Activated CD4-positive, alpha-beta T cell treated with anti-CD3 and anti-CD28 coated beads for 36 hours (primary cell): ENCODE measurements around the gene FGF2. TPM values are rescaled to one million over a fixed set of nuclear protein-coding genes. Genes with fewer than 3 reads are reported as not detected.
"Not testable (repeated sequence)": the region's sequence is repeated elsewhere in the genome, so short reads cannot be mapped to it uniquely, and the experiment has no call there.

ENCODE experiments used
- ATAC-seq: fragments of 200-7000 bp; cut with Tn5 transposase; one replicate; pipeline ENCODE4 v1.10.0; 2021; ENCODE audit warnings: mild to moderate bottlenecking, moderate library complexity
- CTCF ChIA-PET: fragments of 350-600 bp; sonication (Branson Sonifier 250); formaldehyde crosslinking; loops from one replicate; lab custom pipeline; 2021; ENCODE audit warnings: antibody characterized with exemption; lab: Charles Lee
- POLR2A ChIA-PET: fragments of 350-600 bp; sonication (Branson Sonifier 250); formaldehyde crosslinking; loops from one replicate; lab custom pipeline; 2021; ENCODE audit warnings: antibody characterized with exemption, inconsistent platforms; lab: Charles Lee
- DNase-seq: peaks from one replicate; pipeline ENCODE4 v3.0.0-alpha.2; 2020
- H3K27ac Mint-ChIP-seq: one replicate; pipeline ENCODE4 v1.8.0; 2021; ENCODE audit warnings: mixed read lengths
- H3K27me3 Mint-ChIP-seq: one replicate; pipeline ENCODE4 v1.8.0; 2021; ENCODE audit warnings: mixed read lengths
- H3K36me3 Mint-ChIP-seq: one replicate; pipeline ENCODE4 v1.8.0; 2021; ENCODE audit warnings: low read depth, mixed read lengths
- H3K4me1 Mint-ChIP-seq: one replicate; pipeline ENCODE4 v1.8.0; 2021; ENCODE audit warnings: mixed read lengths
- H3K4me3 Mint-ChIP-seq: one replicate; pipeline ENCODE4 v1.8.0; 2021; ENCODE audit warnings: mild to moderate bottlenecking, moderate library complexity, mixed read lengths
- H3K9me3 Mint-ChIP-seq: one replicate; pipeline ENCODE4 v1.8.0; 2021; ENCODE audit warnings: low read depth, mixed read lengths
- intact Hi-C, 2 experiments: fragments of 100-400 bp; cut with DNase I in 1 of 2; cut with micrococcal nuclease in 1 of 2; formaldehyde crosslinking; loops; one replicate each; pipeline versions ENCODE4 v1.14.2 to v1.15.1; 2022 to 2024; cut with DNase I, micrococcal nuclease
- total RNA-seq, 2 experiments: library from RNA; stranded (reverse); gene quantifications; one replicate each; pipeline ENCODE4 v1.2.3, GENCODE V29; 2021

FGF2 gene
- total RNA-seq, 2 experiments from 2014 or later, result 0.91 to 1.2 TPM

GRCh38 chr4:122788935-122789334, 37.7 kb upstream of the FGF2 start:
- peaks cover 17% of the 10 kb centered on the region for H3K4me1 Mint-ChIP-seq
- H3K4me3 Mint-ChIP-seq, result no peak overlapping the region
- no peaks in the 10 kb centered on the region for H3K36me3 Mint-ChIP-seq
- POLR2A ChIA-PET, result no interaction called here
- H3K27ac Mint-ChIP-seq, result no peak overlapping the region
- intact Hi-C loops, result loop anchor here in 1 of 2 experiments (5.0 kb wide), 1 partner anchor 127 kb away; no protein-coding TSS in a partner anchor
- no peak for ATAC-seq
- H3K9me3 Mint-ChIP-seq, result peaks cover 2% of the 10 kb centered on the region
- CTCF ChIA-PET, result interaction anchor here (0.6 to 1.7 kb wide), 6 partner anchors 8 to 849 kb away, joined by 3 to 5 read pairs (median 4); partner anchors contain the start of gene FGF2
- DNase-seq, result no peak
- H3K27me3 Mint-ChIP-seq, result no peaks in the 10 kb centered on the region

GRCh38 chr4:122793811-122794210, 32.8 kb upstream of the FGF2 start:
- intact Hi-C loops, result no loop called here
- H3K27me3 Mint-ChIP-seq, result peaks cover 6% of the 10 kb centered on the region
- POLR2A ChIA-PET, result no interaction called here
- H3K9me3 Mint-ChIP-seq, result no peaks in the 10 kb centered on the region
- H3K4me3 Mint-ChIP-seq, result no peak overlapping the region
- H3K27ac Mint-ChIP-seq, result no peak overlapping the region
- CTCF ChIA-PET, result no interaction called here
- no peaks in the 10 kb centered on the region for H3K36me3 Mint-ChIP-seq
- DNase-seq (no peak), ATAC-seq (no peak)
- H3K4me1 Mint-ChIP-seq, result peaks cover 4% of the 10 kb centered on the region

DNA sequence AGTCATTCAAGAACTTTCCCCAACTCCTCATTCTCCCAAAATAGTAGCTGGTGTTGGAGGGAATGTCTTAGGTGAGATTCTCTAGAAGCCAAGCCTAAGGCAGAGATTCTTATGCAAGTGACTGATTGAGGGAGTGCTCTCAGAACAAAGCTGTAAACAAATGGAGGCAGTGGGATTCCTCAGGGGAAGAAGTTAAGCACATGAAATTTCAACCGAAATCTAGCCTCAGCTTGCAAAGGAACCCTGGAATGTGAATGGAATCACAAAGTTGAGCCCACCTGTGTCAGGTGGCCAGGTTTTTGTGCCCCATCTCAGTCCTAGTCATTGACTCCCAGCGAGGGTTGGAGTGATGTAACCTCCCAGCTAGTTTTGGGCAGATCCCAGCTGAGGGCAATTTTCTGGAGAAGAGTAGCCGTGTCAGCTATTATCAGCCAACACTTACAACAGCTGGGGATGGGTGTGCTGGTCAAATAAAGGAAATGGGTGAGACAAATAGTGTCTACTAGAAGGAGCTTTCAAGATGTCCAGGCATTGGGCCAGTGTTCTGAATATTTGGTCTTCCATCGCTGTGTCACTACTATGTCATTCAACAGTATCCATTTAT, 29.7 kb upstream of the FGF2 start:
- DNase-seq (no peak), ATAC-seq (no peak)
- peaks cover 4% of the 10 kb centered on the region for H3K4me1 Mint-ChIP-seq
- H3K36me3 Mint-ChIP-seq, result no peaks in the 10 kb centered on the region
- POLR2A ChIA-PET, result no interaction called here
- CTCF ChIA-PET, result interaction anchor here (0.6 to 1.6 kb wide), 5 partner anchors 14 to 190 kb away, joined by 3 to 6 read pairs (median 3); no protein-coding TSS in a partner anchor
- H3K27ac Mint-ChIP-seq, result no peak overlapping the region
- H3K27me3 Mint-ChIP-seq, result peaks cover 6% of the 10 kb centered on the region
- H3K9me3 Mint-ChIP-seq, result no peaks in the 10 kb centered on the region
- intact Hi-C loops, result no loop called here
- no peak overlapping the region for H3K4me3 Mint-ChIP-seq

- H3K4me3 Mint-ChIP-seq, result no peak overlapping the region
- ChIA-PET POLR2A (no interaction called here), CTCF (interaction anchor here (0.9 to 1.6 kb wide), 3 partner anchors 13 to 117 kb away, joined by 3 to 6 read pairs (median 3); no protein-coding TSS in a partner anchor)
- no peak overlapping the region for H3K27ac Mint-ChIP-seq
- peaks cover 4% of the 10 kb centered on the region for H3K4me1 Mint-ChIP-seq
- H3K9me3 Mint-ChIP-seq, result no peaks in the 10 kb centered on the region
- peaks cover 6% of the 10 kb centered on the region for H3K27me3 Mint-ChIP-seq
- no peak for ATAC-seq
- intact Hi-C loops, result no loop called here
- H3K36me3 Mint-ChIP-seq, result no peaks in the 10 kb centered on the region
- DNase-seq, result no peak
Observed at GRCh38 chr4:122797405-122798094, 29.1 kb upstream of the FGF2 start.

DNA sequence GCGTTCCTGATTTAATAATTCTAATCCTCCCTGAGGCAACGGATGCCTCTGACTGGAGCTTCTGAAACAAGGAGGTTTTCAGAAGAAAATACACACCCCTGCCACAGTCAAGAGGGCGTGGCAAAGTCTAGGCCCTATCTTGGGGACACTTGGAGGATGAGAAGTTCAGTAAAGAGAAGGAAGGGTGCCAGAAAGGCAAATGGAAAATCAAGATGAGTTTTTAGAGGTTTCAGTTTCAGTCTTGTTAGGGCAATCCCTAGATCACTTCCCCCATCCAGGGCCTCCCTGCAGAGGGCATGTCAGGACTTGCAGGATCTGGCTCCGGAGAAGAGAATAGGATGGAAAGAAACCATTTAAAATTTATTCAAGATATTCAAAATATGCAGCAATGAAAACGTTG, 28.5 kb upstream of the FGF2 start:
- ChIA-PET POLR2A (no interaction called here), CTCF (interaction anchor here (0.9 to 1.6 kb wide), 2 partner anchors 40 to 116 kb away, joined by 3 to 6 read pairs; no protein-coding TSS in a partner anchor)
- Mint-ChIP-seq H3K36me3 (no peaks in the 10 kb centered on the region), H3K27me3 (peaks cover 6% of the 10 kb centered on the region), H3K27ac (no peak overlapping the region), H3K9me3 (no peaks in the 10 kb centered on the region), H3K4me1 (peaks cover 4% of the 10 kb centered on the region), H3K4me3 (no peak overlapping the region)
- intact Hi-C loops, result no loop called here
- ATAC-seq (peak; percentile 33), DNase-seq (no peak)

DNA sequence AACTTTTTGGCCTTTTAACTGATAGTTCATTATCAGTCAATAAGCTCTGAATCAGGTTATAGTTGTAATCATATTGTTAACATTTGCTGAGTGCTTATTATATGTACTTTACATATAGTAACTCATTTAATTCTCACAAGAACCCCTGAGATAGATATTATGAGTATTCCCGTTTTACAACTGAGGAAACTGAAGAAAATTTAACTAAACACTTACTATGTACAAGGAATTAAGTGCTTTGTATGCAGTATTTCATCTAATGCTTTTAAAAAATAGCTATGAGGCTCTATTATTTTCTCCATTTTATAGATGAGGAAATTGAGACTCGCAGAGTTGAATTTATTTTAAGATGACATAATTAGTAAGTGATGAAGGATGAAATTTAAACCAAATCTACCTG, 27.7 kb upstream of the FGF2 start:
- DNase-seq (no peak), ATAC-seq (no peak)
- Mint-ChIP-seq H3K27me3 (peaks cover 6% of the 10 kb centered on the region), H3K9me3 (no peaks in the 10 kb centered on the region), H3K36me3 (no peaks in the 10 kb centered on the region), H3K27ac (no peak overlapping the region), H3K4me1 (peaks cover 4% of the 10 kb centered on the region), H3K4me3 (no peak overlapping the region)
- CTCF ChIA-PET, result interaction anchor here (1.0 to 1.4 kb wide), 2 partner anchors 11 to 116 kb away, joined by 3 to 4 read pairs; no protein-coding TSS in a partner anchor
- intact Hi-C loops, result no loop called here
- POLR2A ChIA-PET, result no interaction called here

DNA sequence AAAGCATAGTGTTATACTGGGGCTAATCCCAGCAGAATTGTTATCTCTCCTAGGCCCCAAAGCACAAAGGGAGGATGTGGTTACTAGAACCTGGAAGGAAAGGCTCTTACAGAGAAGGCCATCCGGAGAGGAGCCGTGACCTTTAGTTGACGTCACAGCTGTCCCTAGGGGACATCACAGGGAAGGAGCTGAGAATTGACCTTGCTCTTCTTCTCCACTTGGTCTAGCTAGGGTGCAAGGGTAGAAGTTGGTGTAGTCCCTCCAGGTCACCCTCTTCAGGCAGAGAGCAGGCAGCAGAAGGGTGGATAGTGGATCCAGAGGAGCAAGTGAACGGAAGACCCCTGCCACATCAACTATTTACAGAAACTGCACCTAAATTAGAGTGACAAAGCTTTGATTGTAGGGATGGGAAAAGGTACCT, 22.8 kb upstream of the FGF2 start:
- CTCF ChIA-PET, result interaction anchor here (1.6 kb wide), 1 partner anchor 111 kb away, joined by 3 read pairs; no protein-coding TSS in a partner anchor
- H3K4me3 Mint-ChIP-seq, result no peak overlapping the region
- peaks cover 3% of the 10 kb centered on the region for H3K27me3 Mint-ChIP-seq
- no peaks in the 10 kb centered on the region for H3K36me3 Mint-ChIP-seq
- H3K27ac Mint-ChIP-seq, result no peak overlapping the region
- no peak for ATAC-seq
- intact Hi-C loops, result no loop called here
- no peaks in the 10 kb centered on the region for H3K9me3 Mint-ChIP-seq
- no peak for DNase-seq
- H3K4me1 Mint-ChIP-seq, result peaks cover 3% of the 10 kb centered on the region
- POLR2A ChIA-PET, result no interaction called here

DNA sequence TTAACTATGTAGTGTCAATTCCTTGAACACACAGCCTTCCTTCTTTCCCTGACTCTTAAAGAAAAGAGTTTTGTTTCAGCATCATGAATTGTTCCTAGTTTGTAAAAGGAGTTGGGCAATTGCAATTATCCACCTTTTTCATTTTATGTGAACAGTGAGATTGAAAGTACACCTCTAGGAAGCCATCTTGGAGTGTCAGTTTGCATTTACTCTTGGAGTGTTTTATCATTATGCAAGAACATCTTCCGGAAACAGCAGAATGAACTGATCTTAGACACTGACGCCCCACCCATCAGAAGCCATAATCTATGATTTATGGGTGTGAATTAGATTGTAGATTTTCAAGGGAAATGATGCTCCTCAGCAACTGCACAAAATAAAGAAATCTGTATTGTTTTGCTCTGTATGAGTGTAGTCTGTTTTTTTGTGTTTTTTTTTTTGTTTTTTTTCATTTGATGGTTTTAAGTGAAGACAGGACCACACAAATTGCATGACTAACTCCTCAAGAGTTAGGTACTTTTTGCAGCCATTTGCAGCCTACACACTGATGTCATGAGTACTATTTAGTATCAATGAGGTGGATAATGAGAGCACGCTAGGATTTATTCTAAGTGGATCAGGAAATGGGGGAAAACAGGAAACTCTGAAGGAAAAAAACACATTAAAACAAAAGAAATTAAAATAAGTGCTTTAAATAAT, 19.5 kb upstream of the FGF2 start:
- no peak overlapping the region for H3K27ac Mint-ChIP-seq
- H3K36me3 Mint-ChIP-seq, result no peaks in the 10 kb centered on the region
- intact Hi-C loops, result no loop called here
- H3K4me1 Mint-ChIP-seq, result peaks cover 3% of the 10 kb centered on the region
- ATAC-seq (no peak), DNase-seq (no peak)
- H3K27me3 Mint-ChIP-seq, result peaks cover 10% of the 10 kb centered on the region
- POLR2A ChIA-PET, result no interaction called here
- CTCF ChIA-PET, result no interaction called here
- no peak overlapping the region for H3K4me3 Mint-ChIP-seq
- no peaks in the 10 kb centered on the region for H3K9me3 Mint-ChIP-seq

DNA sequence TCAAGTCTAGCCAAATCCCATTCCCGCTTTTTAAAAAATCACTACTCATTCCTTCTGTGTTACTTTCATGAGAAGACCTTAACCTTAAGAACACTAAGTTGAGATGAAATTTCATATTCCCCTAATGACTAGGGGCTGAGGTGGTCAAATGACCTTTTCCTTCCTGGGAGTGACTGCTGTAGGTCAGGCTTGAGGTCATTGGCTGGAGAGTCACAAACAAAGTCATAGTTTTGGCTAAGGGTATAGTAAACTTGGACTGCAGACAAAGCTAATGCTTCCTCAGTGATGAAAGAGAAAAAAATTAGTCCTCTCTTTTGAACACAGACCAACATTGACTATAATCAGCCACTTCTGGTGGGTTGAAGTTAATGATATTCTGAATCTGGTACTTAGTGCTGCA, 16.0 kb upstream of the FGF2 start:
- H3K27me3 Mint-ChIP-seq, result peaks cover 12% of the 10 kb centered on the region
- ChIA-PET POLR2A (no interaction called here), CTCF (interaction anchor here (0.7 to 1.2 kb wide), 5 partner anchors 11 to 235 kb away, joined by 3 read pairs; no protein-coding TSS in a partner anchor)
- peaks cover 14% of the 10 kb centered on the region for H3K4me1 Mint-ChIP-seq
- intact Hi-C loops, result no loop called here
- no peak overlapping the region for H3K27ac Mint-ChIP-seq
- no peaks in the 10 kb centered on the region for H3K36me3 Mint-ChIP-seq
- no peak overlapping the region for H3K4me3 Mint-ChIP-seq
- DNase-seq (no peak), ATAC-seq (no peak)
- H3K9me3 Mint-ChIP-seq, result no peaks in the 10 kb centered on the region

GRCh38 chr4:122811781-122812180, 14.8 kb upstream of the FGF2 start:
- H3K4me3 Mint-ChIP-seq, ATAC-seq, H3K9me3 Mint-ChIP-seq, H3K27ac Mint-ChIP-seq, intact Hi-C loops, DNase-seq, POLR2A ChIA-PET, H3K36me3 Mint-ChIP-seq, CTCF ChIA-PET: not testable (repeated sequence)
- Mint-ChIP-seq H3K4me1 (peaks cover 14% of the 10 kb centered on the region), H3K27me3 (peaks cover 14% of the 10 kb centered on the region)

DNA sequence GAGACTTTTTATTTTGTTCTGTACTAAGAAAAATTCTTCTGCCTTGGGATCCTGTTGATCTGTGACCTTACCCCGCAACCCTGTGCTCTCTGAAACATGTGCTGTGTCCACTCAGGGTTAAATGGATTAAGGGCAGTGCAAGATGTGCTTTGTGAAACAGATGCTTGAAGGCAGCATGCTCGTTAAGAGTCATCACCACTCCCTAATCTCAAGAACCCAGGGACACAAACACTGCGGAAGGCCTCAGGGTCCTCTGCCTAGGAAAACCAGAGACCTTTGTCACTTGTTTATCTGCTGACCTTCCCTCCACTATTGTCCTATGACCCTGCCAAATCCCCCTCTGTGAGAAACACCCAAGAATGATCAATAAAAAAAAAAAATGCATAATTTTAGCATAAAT, 13.8 kb upstream of the FGF2 start:
- H3K4me3 Mint-ChIP-seq, intact Hi-C loops, POLR2A ChIA-PET, DNase-seq, H3K36me3 Mint-ChIP-seq, H3K9me3 Mint-ChIP-seq, H3K27ac Mint-ChIP-seq, ATAC-seq: not testable (repeated sequence)
- Mint-ChIP-seq H3K27me3 (peaks cover 14% of the 10 kb centered on the region), H3K4me1 (peaks cover 11% of the 10 kb centered on the region)
- CTCF ChIA-PET, result interaction anchor here (0.6 kb wide), 1 partner anchor 25 kb away, joined by 3 read pairs; no protein-coding TSS in a partner anchor
